Smooth muscle cell of the pulmonary artery (primary cell): ENCODE data around the gene LILRB4. TPM values are rescaled to one million over a fixed set of nuclear protein-coding genes. Genes with fewer than 3 reads are reported as not detected.

Experiments
- total RNA-seq: library from RNA; depleted of rRNA; stranded (reverse); fragments of >200 nt; gene quantifications from 2 replicates; pipeline ENCODE4 v1.2.3, GENCODE V29; 2014

The LILRB4 gene
- total RNA-seq, result not detected in 2 replicates

GRCh38 chr19:54662730-54663129, at the start of gene LILRB4:
Gene LILRB4 (plus strand): TSS chr19:54662985. CDS start chr19:54663034, 49 bp downstream.

GRCh38 chr19:54630262-54630661, 32.5 kb upstream of the LILRB4 start, which contains the start of gene LILRB1:
Gene LILRB1 (plus strand): TSS chr19:54630484. CDS start chr19:54631074, 590 bp downstream.

Other genes starting within 250 kb of the LILRB4 start
- not detected in 2 replicates for gene TTYH1, start 247.5 kb upstream of the LILRB4 start, total RNA-seq
- 58.7 and 90.9 TPM in 2 replicates for gene LENG8, start 213.8 kb upstream of the LILRB4 start, total RNA-seq
- 10.4 and 12.7 TPM in 2 replicates for gene LENG9, start 199.2 kb upstream of the LILRB4 start, total RNA-seq
- gene CDC42EP5, start 189.7 kb upstream of the LILRB4 start, total RNA-seq, result 17.4 and 21.0 TPM in 2 replicates
- not detected in 2 replicates for gene LAIR2, start 160.2 kb upstream of the LILRB4 start, total RNA-seq
- not detected in 2 replicates for gene LILRA2, start 89.2 kb upstream of the LILRB4 start, total RNA-seq
- not detected in 2 replicates for gene LILRA1, start 69.4 kb upstream of the LILRB4 start, total RNA-seq
- gene LILRB1, start 32.5 kb upstream of the LILRB4 start, total RNA-seq, result not detected in 2 replicates
- gene KIR3DL3, start 61.5 kb downstream of the LILRB4 start, total RNA-seq, result not detected in 2 replicates
- not detected in 2 replicates for gene KIR2DL3, start 75.5 kb downstream of the LILRB4 start, total RNA-seq
- gene KIR2DL1, start 106.8 kb downstream of the LILRB4 start, total RNA-seq, result not detected in 2 replicates
- not detected in 2 replicates for gene KIR2DL4, start 140.6 kb downstream of the LILRB4 start, total RNA-seq
- not detected in 2 replicates for gene KIR3DL1, start 153.5 kb downstream of the LILRB4 start, total RNA-seq
- gene KIR2DS4, start 169.7 kb downstream of the LILRB4 start, total RNA-seq, result not detected in 2 replicates
- gene KIR3DL2, start 187.5 kb downstream of the LILRB4 start, total RNA-seq, result not detected in 2 replicates
- gene FCAR, start 211.2 kb downstream of the LILRB4 start, total RNA-seq, result not detected in 2 replicates
- gene NCR1, start 243.2 kb downstream of the LILRB4 start, total RNA-seq, result not detected in 2 replicates